ENCODE measurements around the gene SH2D3C. TPM values are rescaled to one million over a fixed set of nuclear protein-coding genes. Genes with fewer than 3 reads are reported as not detected.

SH2D3C gene
- total and polyA plus RNA-seq, 10 of the 15 experiments (the other 5 are each of a cell fraction or from before 2014, with no cell fraction given), result 1.2 to 23.5 (median 16.2) TPM

DNA sequence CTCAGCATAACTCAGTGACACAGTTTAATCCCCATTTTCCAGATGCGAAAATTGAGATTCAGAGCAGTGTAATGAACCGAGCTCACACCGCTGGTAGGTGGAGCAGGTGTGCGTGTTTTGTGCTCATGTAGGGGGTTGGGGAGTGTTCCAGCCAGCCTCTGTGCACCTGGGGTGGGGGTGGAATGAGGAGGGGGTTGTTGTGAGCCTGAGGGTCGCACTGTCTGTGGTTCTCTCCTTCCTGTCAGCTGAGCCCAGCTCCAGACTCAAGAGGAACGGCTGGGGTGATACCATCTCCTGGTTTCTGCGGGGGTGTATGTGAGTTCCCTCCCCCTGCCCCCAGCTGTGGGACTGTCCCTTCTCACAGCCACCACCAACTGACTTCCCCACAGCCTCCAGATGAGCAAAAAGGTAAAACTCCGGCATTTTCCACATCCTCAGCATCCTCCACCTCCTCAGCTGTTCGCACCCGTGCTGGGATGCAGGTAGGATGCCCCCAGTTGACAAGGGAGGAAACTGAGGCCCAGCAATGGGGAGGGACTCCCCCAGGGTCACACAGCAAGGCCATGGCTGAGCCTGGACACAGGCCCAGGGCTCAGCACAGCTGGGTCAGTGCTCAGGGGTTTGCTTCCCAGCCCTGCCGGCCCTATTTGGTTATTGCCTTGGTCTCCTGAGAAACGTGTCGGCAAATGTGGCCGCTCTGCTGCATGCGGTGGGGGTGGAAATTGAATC lies 2.1 kb downstream of the SH2D3C start (continued):
- TF ChIP-seq, protein P1, sequence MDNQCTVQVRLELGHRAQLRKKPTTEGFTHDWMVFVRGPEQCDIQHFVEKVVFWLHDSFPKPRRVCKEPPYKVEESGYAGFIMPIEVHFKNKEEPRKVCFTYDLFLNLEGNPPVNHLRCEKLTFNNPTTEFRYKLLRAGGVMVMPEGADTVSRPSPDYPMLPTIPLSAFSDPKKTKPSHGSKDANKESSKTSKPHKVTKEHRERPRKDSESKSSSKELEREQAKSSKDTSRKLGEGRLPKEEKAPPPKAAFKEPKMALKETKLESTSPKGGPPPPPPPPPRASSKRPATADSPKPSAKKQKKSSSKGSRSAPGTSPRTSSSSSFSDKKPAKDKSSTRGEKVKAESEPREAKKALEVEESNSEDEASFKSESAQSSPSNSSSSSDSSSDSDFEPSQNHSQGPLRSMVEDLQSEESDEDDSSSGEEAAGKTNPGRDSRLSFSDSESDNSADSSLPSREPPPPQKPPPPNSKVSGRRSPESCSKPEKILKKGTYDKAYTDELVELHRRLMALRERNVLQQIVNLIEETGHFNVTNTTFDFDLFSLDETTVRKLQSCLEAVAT (IDR thresholded peaks at IDR 0.05), result 0 out of 2 replicates have a peak, but pooled peaks have one; percentile 43
- no peak for TF ChIP-seq POLR2AphosphoS5 (IDR thresholded peaks at IDR 0.05; ENCODE audit: low read length)
- TF ChIP-seq IRF4 (IDR thresholded peaks at IDR 0.05; ENCODE audit: low read depth, low read length), result no peak
- TF ChIP-seq, protein P2, sequence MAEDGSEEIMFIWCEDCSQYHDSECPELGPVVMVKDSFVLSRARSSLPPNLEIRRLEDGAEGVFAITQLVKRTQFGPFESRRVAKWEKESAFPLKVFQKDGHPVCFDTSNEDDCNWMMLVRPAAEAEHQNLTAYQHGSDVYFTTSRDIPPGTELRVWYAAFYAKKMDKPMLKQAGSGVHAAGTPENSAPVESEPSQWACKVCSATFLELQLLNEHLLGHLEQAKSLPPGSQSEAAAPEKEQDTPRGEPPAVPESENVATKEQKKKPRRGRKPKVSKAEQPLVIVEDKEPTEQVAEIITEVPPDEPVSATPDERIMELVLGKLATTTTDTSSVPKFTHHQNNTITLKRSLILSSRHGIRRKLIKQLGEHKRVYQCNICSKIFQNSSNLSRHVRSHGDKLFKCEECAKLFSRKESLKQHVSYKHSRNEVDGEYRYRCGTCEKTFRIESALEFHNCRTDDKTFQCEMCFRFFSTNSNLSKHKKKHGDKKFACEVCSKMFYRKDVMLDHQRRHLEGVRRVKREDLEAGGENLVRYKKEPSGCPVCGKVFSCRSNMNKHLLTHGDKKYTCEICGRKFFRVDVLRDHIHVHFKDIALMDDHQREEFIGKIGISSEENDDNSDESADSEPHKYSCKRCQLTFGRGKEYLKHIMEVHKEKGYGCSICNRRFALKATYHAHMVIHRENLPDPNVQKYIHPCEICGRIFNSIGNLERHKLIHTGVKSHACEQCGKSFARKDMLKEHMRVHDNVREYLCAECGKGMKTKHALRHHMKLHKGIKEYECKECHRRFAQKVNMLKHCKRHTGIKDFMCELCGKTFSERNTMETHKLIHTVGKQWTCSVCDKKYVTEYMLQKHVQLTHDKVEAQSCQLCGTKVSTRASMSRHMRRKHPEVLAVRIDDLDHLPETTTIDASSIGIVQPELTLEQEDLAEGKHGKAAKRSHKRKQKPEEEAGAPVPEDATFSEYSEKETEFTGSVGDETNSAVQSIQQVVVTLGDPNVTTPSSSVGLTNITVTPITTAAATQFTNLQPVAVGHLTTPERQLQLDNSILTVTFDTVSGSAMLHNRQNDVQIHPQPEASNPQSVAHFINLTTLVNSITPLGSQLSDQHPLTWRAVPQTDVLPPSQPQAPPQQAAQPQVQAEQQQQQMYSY (CRISPR knock-in tag; IDR thresholded peaks at IDR 0.05), result no peak
- TF ChIP-seq, protein P3, sequence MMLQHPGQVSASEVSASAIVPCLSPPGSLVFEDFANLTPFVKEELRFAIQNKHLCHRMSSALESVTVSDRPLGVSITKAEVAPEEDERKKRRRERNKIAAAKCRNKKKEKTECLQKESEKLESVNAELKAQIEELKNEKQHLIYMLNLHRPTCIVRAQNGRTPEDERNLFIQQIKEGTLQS (IDR thresholded peaks at IDR 0.05; ENCODE audit: borderline replicate concordance, extremely low read depth, low read depth, low read length), result no peak
- TF ChIP-seq, protein P4, sequence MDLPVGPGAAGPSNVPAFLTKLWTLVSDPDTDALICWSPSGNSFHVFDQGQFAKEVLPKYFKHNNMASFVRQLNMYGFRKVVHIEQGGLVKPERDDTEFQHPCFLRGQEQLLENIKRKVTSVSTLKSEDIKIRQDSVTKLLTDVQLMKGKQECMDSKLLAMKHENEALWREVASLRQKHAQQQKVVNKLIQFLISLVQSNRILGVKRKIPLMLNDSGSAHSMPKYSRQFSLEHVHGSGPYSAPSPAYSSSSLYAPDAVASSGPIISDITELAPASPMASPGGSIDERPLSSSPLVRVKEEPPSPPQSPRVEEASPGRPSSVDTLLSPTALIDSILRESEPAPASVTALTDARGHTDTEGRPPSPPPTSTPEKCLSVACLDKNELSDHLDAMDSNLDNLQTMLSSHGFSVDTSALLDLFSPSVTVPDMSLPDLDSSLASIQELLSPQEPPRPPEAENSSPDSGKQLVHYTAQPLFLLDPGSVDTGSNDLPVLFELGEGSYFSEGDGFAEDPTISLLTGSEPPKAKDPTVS (IDR thresholded peaks at IDR 0.05; ENCODE audit: low read depth, low read length), result no peak
- peak in 1 of 2 experiments; percentile 86; a peak in 2 of 3 replicates for TF ChIP-seq EGR1 (IDR thresholded peaks at IDR 0.05; ENCODE audit: borderline replicate concordance in 1 of 2, low read depth in 2 of 2, low read length in 2 of 2)
- TF ChIP-seq, protein P5, sequence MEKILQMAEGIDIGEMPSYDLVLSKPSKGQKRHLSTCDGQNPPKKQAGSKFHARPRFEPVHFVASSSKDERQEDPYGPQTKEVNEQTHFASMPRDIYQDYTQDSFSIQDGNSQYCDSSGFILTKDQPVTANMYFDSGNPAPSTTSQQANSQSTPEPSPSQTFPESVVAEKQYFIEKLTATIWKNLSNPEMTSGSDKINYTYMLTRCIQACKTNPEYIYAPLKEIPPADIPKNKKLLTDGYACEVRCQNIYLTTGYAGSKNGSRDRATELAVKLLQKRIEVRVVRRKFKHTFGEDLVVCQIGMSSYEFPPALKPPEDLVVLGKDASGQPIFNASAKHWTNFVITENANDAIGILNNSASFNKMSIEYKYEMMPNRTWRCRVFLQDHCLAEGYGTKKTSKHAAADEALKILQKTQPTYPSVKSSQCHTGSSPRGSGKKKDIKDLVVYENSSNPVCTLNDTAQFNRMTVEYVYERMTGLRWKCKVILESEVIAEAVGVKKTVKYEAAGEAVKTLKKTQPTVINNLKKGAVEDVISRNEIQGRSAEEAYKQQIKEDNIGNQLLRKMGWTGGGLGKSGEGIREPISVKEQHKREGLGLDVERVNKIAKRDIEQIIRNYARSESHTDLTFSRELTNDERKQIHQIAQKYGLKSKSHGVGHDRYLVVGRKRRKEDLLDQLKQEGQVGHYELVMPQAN (conservative IDR thresholded peaks at IDR 0.05), result 0 out of 2 replicates have a peak, but pooled peaks have one; percentile 53
- no peak for TF ChIP-seq RB1 (IDR thresholded peaks at IDR 0.05; ENCODE audit: borderline replicate concordance)
- peak; percentile 94 for TF ChIP-seq FOXK2 (IDR thresholded peaks at IDR 0.05)
- TF ChIP-seq ATF7 (IDR thresholded peaks at IDR 0.05; ENCODE audit: low read depth), result peak; percentile 97
- no peak for TF ChIP-seq RBBP5 (conservative IDR thresholded peaks at IDR 0.05)
- TF ChIP-seq, protein P6, sequence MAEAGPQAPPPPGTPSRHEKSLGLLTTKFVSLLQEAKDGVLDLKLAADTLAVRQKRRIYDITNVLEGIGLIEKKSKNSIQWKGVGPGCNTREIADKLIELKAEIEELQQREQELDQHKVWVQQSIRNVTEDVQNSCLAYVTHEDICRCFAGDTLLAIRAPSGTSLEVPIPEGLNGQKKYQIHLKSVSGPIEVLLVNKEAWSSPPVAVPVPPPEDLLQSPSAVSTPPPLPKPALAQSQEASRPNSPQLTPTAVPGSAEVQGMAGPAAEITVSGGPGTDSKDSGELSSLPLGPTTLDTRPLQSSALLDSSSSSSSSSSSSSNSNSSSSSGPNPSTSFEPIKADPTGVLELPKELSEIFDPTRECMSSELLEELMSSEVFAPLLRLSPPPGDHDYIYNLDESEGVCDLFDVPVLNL (IDR thresholded peaks at IDR 0.05; ENCODE audit: low read depth, low read length), result no peak
- TF ChIP-seq MEF2A (IDR thresholded peaks at IDR 0.05; ENCODE audit: insufficient read depth, low read depth, low read length), result no peak
- peak; percentile 86 to 95 for TF ChIP-seq BHLHE40 (IDR thresholded peaks at IDR 0.05; ENCODE audit: borderline replicate concordance in 1 of 2, low read depth in 2 of 2, low read length in 1 of 2)
- no peak for TF ChIP-seq NR2C1 (IDR thresholded peaks at IDR 0.05)
- no peak for TF ChIP-seq CEBPB (IDR thresholded peaks at IDR 0.05; ENCODE audit: borderline replicate concordance in 1 of 2, low read depth in 2 of 2, low read length in 2 of 2)
- TF ChIP-seq BACH1 (IDR thresholded peaks at IDR 0.05; ENCODE audit: borderline replicate concordance), result 0 out of 2 replicates have a peak, but pooled peaks have one; percentile 28

Measured in GM12878 (cell line).